Osteoblast (primary cell): Measurements from ENCODE around the gene FASTKD2. TPM values are rescaled to one million over a fixed set of nuclear protein-coding genes. Genes with fewer than 3 reads are reported as not detected.

Experiments used
- DNase-seq: peaks from one replicate; pipeline ENCODE4 v3.0.0; 2011; ENCODE audit warnings: low spot score, mixed read lengths; ENCODE audit not compliant: insufficient read length; ENCODE audit errors: missing footprints
- H2AFZ ChIP-seq: 2 replicates; pipeline ENCODE4 v1.6.0; 2011; ENCODE audit warnings: mild to moderate bottlenecking, low read length
- H3K27ac ChIP-seq: 2 replicates; pipeline ENCODE4 v1.5.1; 2011; ENCODE audit warnings: mild to moderate bottlenecking, low read depth, low read length, moderate library complexity
- H3K27me3 ChIP-seq: 2 replicates; pipeline ENCODE4 v1.6.0; 2012; ENCODE audit warnings: mild to moderate bottlenecking, control low read depth, inconsistent platforms, low read length, moderate library complexity; ENCODE audit not compliant: insufficient read depth
- H3K36me3 ChIP-seq: 2 replicates; pipeline ENCODE4 v1.5.1; 2011; ENCODE audit warnings: mild to moderate bottlenecking, low read length, control low read depth, moderate library complexity; ENCODE audit not compliant: insufficient read depth
- H3K4me1 ChIP-seq: 2 replicates; pipeline ENCODE4 v1.5.1; 2011; ENCODE audit warnings: mild to moderate bottlenecking, low read length, control low read depth, moderate library complexity; ENCODE audit not compliant: insufficient read depth
- H3K4me2 ChIP-seq: 2 replicates; pipeline ENCODE4 v1.6.0; 2011; ENCODE audit warnings: mild to moderate bottlenecking, low read length; ENCODE audit not compliant: insufficient read depth
- H3K4me3 ChIP-seq: fragments of 200-600 bp; sonication (generic); 3 replicates; pipeline ENCODE4 v1.5.1; 2012; ENCODE audit warnings: mild to moderate bottlenecking, low read length, inconsistent platforms; ENCODE audit not compliant: insufficient read depth
- H3K79me2 ChIP-seq: 2 replicates; pipeline ENCODE4 v1.6.0; 2012; ENCODE audit warnings: mild to moderate bottlenecking, low read length, control low read depth, inconsistent platforms; ENCODE audit not compliant: insufficient read depth
- H3K9me3 ChIP-seq: 2 replicates; pipeline ENCODE4 v1.5.1; 2011; ENCODE audit warnings: low read depth, low read length, control low read depth
- H4K20me1 ChIP-seq: 2 replicates; pipeline ENCODE4 v1.6.0; 2012; ENCODE audit warnings: mild to moderate bottlenecking, low read length, control low read depth; ENCODE audit not compliant: insufficient read depth
- total RNA-seq: library from RNA; depleted of rRNA; stranded (reverse); fragments of >200 nt; gene quantifications from 2 replicates; pipeline ENCODE4 v1.2.3, GENCODE V29; 2012
- TF ChIP-seq, protein P1 (sequence below): IDR thresholded peaks from 2 replicates; pipeline ENCODE4 v1.5.1; 2011; ENCODE audit warnings: mild to moderate bottlenecking, low read depth, low read length, moderate library complexity; ENCODE audit errors: extremely low read depth

FASTKD2 gene
- total RNA-seq, 1 donor = 35.8 TPM

GRCh38 chr2:206831442-206831995 is 66.1 kb downstream of the FASTKD2 start:
- no peak overlapping the region for H3K27ac ChIP-seq
- TF ChIP-seq, protein P1, sequence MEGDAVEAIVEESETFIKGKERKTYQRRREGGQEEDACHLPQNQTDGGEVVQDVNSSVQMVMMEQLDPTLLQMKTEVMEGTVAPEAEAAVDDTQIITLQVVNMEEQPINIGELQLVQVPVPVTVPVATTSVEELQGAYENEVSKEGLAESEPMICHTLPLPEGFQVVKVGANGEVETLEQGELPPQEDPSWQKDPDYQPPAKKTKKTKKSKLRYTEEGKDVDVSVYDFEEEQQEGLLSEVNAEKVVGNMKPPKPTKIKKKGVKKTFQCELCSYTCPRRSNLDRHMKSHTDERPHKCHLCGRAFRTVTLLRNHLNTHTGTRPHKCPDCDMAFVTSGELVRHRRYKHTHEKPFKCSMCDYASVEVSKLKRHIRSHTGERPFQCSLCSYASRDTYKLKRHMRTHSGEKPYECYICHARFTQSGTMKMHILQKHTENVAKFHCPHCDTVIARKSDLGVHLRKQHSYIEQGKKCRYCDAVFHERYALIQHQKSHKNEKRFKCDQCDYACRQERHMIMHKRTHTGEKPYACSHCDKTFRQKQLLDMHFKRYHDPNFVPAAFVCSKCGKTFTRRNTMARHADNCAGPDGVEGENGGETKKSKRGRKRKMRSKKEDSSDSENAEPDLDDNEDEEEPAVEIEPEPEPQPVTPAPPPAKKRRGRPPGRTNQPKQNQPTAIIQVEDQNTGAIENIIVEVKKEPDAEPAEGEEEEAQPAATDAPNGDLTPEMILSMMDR = no peak
- no peaks in the 10 kb centered on the region for H3K36me3 ChIP-seq
- H3K9me3 ChIP-seq = no peaks in the 10 kb centered on the region
- no peak overlapping the region for H2AFZ ChIP-seq
- no peak overlapping the region for H3K4me3 ChIP-seq
- no peaks in the 10 kb centered on the region for H3K79me2 ChIP-seq
- no peak overlapping the region for H3K4me2 ChIP-seq
- no peak for DNase-seq
- no peaks in the 10 kb centered on the region for H3K4me1 ChIP-seq
- no peaks in the 10 kb centered on the region for H3K27me3 ChIP-seq
- H4K20me1 ChIP-seq = no peaks in the 10 kb centered on the region

DNA sequence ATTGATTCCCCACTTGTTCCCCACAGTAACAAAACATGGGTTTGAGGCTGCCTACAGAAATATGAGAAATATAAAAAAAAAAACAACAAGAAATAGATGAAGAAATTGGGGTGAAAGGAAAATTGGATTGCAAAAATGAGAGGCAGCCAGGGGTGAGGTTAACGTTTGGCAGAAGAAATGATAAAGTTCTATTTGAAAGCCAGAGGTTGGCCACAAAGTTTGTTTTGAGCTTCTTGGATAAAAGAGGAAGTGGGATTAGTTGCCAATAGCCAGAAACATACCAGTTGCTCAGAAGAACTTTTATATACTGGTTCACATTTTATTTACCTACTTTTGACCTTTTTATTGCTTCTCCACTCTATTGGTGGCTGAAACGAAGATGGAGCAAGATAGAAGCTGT is 67.5 kb downstream of the FASTKD2 start:
- Histone ChIP-seq H3K9me3 (no peaks in the 10 kb centered on the region), H4K20me1 (no peaks in the 10 kb centered on the region), H3K4me3 (no peak overlapping the region), H3K79me2 (no peaks in the 10 kb centered on the region), H3K4me2 (no peak overlapping the region), H3K27ac (no peak overlapping the region), H3K36me3 (no peaks in the 10 kb centered on the region), H2AFZ (no peak overlapping the region), H3K4me1 (no peaks in the 10 kb centered on the region), H3K27me3 (no peaks in the 10 kb centered on the region)
- TF ChIP-seq, protein P1 = no peak
- DNase-seq = no peak

- H3K4me3 ChIP-seq = no peak overlapping the region
Measured at GRCh38 chr2:206833291-206833690, 67.9 kb downstream of the FASTKD2 start.

GRCh38 chr2:206836722-206837121 is 71.3 kb downstream of the FASTKD2 start:
- no peaks in the 10 kb centered on the region for H3K9me3 ChIP-seq
- no peaks in the 10 kb centered on the region for H3K27me3 ChIP-seq
- no peak overlapping the region for H2AFZ ChIP-seq
- DNase-seq = no peak
- H3K79me2 ChIP-seq = no peaks in the 10 kb centered on the region
- H3K4me1 ChIP-seq = no peaks in the 10 kb centered on the region
- TF ChIP-seq, protein P1 = no peak
- H3K36me3 ChIP-seq = no peaks in the 10 kb centered on the region
- no peak overlapping the region for H3K4me2 ChIP-seq
- H3K27ac ChIP-seq = no peak overlapping the region
- H3K4me3 ChIP-seq = no peak overlapping the region
- H4K20me1 ChIP-seq = no peaks in the 10 kb centered on the region

More at GRCh38 chr2:206833291-206833690, 67.9 kb downstream of the FASTKD2 start:
- H3K4me1 ChIP-seq = no peaks in the 10 kb centered on the region
- H3K36me3 ChIP-seq = no peaks in the 10 kb centered on the region
- TF ChIP-seq, protein P1 = no peak
- no peaks in the 10 kb centered on the region for H3K79me2 ChIP-seq
- H4K20me1 ChIP-seq = no peaks in the 10 kb centered on the region
- DNase-seq = no peak
- H2AFZ ChIP-seq = no peak overlapping the region
- no peak overlapping the region for H3K27ac ChIP-seq
- no peak overlapping the region for H3K4me2 ChIP-seq
- H3K27me3 ChIP-seq = no peaks in the 10 kb centered on the region
- H3K9me3 ChIP-seq = no peaks in the 10 kb centered on the region
